OCI-M2 (cell line): ENCODE results near the gene UBE2D1.

Source experiments
- DNase-seq: peaks from one replicate; lab custom pipeline; 2025; ENCODE audit not compliant: unreplicated experiment; lab: John Stamatoyannopoulos, UW

UBE2D1 gene

GRCh38 chr10:58334817-58335305 is at the start of gene UBE2D1:
Gene UBE2D1 (plus strand): TSS chr10:58335006. CDS start chr10:58335202, 196 bp downstream.
- no peak for DNase-seq

GRCh38 chr10:58291538-58292174 is 43.1 kb upstream of the UBE2D1 start:
- no peak for DNase-seq

- DNase-seq, result no peak
Observed at GRCh38 chr10:58293989-58294388, 40.8 kb upstream of the UBE2D1 start.

- DNase-seq, result no peak
Observed at GRCh38 chr10:58299580-58299979, 35.2 kb upstream of the UBE2D1 start.

GRCh38 chr10:58300676-58301075 is 34.1 kb upstream of the UBE2D1 start:
- no peak for DNase-seq

- no peak for DNase-seq
Observed at GRCh38 chr10:58302254-58302653, 32.6 kb upstream of the UBE2D1 start.

GRCh38 chr10:58304099-58304633 is 30.6 kb upstream of the UBE2D1 start:
- no peak for DNase-seq

GRCh38 chr10:58305821-58306220 is 29.0 kb upstream of the UBE2D1 start:
- no peak for DNase-seq

- DNase-seq, result no peak
Observed at GRCh38 chr10:58307676-58308075, 27.1 kb upstream of the UBE2D1 start.

- no peak for DNase-seq
Observed at GRCh38 chr10:58311026-58311425, 23.8 kb upstream of the UBE2D1 start.

- no peak for DNase-seq
Observed at GRCh38 chr10:58316874-58317273, 17.9 kb upstream of the UBE2D1 start.

- DNase-seq, result no peak
Observed at GRCh38 chr10:58318346-58318745, 16.5 kb upstream of the UBE2D1 start.

- DNase-seq, result no peak
Observed at GRCh38 chr10:58319599-58319998, 15.2 kb upstream of the UBE2D1 start.

GRCh38 chr10:58320351-58321049 is 14.3 kb upstream of the UBE2D1 start:
- DNase-seq, result no peak

- DNase-seq, result no peak
Observed at GRCh38 chr10:58322072-58322834, 12.6 kb upstream of the UBE2D1 start.

GRCh38 chr10:58322835-58323209 is 12.0 kb upstream of the UBE2D1 start:
- DNase-seq, result no peak

- DNase-seq, result no peak
Observed at GRCh38 chr10:58326967-58327381, 7.8 kb upstream of the UBE2D1 start.

GRCh38 chr10:58328233-58328632 is 6.6 kb upstream of the UBE2D1 start:
- DNase-seq, result no peak

- DNase-seq, result no peak
Observed at GRCh38 chr10:58330431-58330830, 4.4 kb upstream of the UBE2D1 start.

- DNase-seq, result no peak
Observed at GRCh38 chr10:58331646-58332045, 3.2 kb upstream of the UBE2D1 start.

- DNase-seq, result no peak
Observed at GRCh38 chr10:58335306-58336005, 650 bp downstream of the UBE2D1 start.
